Neural cell (in vitro differentiated cells): ENCODE results near the gene RAB1B. TPM values are rescaled to one million over a fixed set of nuclear protein-coding genes. Genes with fewer than 3 reads are reported as not detected.
A peak's percentile ranks its signal among the peaks of the same experiment; 100 is the strongest.

Source experiments
- H2AFZ ChIP-seq: fragments of 200-600, 300-800 bp; sonication (generic), shearing (Covaris generic); 2 replicates; pipeline ENCODE4 v1.6.0; 2014; ENCODE audit warnings: low read depth, mild to moderate bottlenecking, antibody characterized with exemption, low read length, moderate library complexity
- H3F3A ChIP-seq: fragments of 200-600 bp; shearing (Covaris generic); 2 replicates; pipeline ENCODE4 v1.6.1; 2016; ENCODE audit warnings: mild to moderate bottlenecking, moderate library complexity, mixed read lengths, antibody characterized with exemption, low read length; ENCODE audit not compliant: insufficient read depth, poor library complexity, severe bottlenecking
- H3K27ac ChIP-seq: fragments of 200-600, 300-800 bp; sonication (generic), shearing (Covaris generic); 2 replicates; pipeline ENCODE4 v1.5.1; 2014; ENCODE audit warnings: mild to moderate bottlenecking, low read length, moderate library complexity
- H3K27me3 ChIP-seq: fragments of 300-800, 200-600 bp; sonication (generic), shearing (Covaris generic); 2 replicates; pipeline ENCODE4 v1.6.0; 2014; ENCODE audit warnings: mild to moderate bottlenecking, low read depth, low read length, moderate library complexity; ENCODE audit not compliant: insufficient read depth
- H3K36me3 ChIP-seq: fragments of 300-800, 200-600 bp; sonication (generic), shearing (Covaris generic); 2 replicates; pipeline ENCODE4 v1.5.1; 2014; ENCODE audit warnings: mild to moderate bottlenecking, antibody characterized with exemption, low read length, moderate library complexity; ENCODE audit not compliant: insufficient read depth
- H3K4me2 ChIP-seq: fragments of 300-800, 200-600 bp; sonication (generic), shearing (Covaris generic); 2 replicates; pipeline ENCODE4 v1.6.0; 2014; ENCODE audit warnings: mild to moderate bottlenecking, low read length
- H3K4me3 ChIP-seq: fragments of 300-800, 200-600 bp; sonication (generic), shearing (Covaris generic); 2 replicates; pipeline ENCODE4 v1.5.1; 2014; ENCODE audit warnings: mild to moderate bottlenecking, low read length, moderate library complexity
- H3K79me2 ChIP-seq: fragments of 200-600 bp; shearing (Covaris generic); replicated peaks from 2 replicates; pipeline ENCODE4 v1.6.0; 2014; ENCODE audit warnings: mild to moderate bottlenecking, low read length, moderate library complexity; ENCODE audit not compliant: insufficient read depth
- H3K9ac ChIP-seq: fragments of 300-800, 200-600 bp; sonication (generic), shearing (Covaris generic); 2 replicates; pipeline ENCODE4 v1.6.1; 2016; ENCODE audit warnings: mild to moderate bottlenecking, low read length, mixed read lengths
- H3K9me2 ChIP-seq: fragments of 200-600 bp; shearing (Covaris generic); 2 replicates; pipeline ENCODE4 v1.6.1; 2016; ENCODE audit warnings: mild to moderate bottlenecking, low read length, mixed read lengths; ENCODE audit not compliant: insufficient read depth
- H3K9me3 ChIP-seq: fragments of 200-600, 300-800 bp; sonication (generic), shearing (Covaris generic); 2 replicates; pipeline ENCODE4 v1.6.1; 2016; ENCODE audit warnings: mild to moderate bottlenecking, mixed run types, low read length, moderate library complexity, mixed read lengths
- H4K20me1 ChIP-seq: fragments of 200-600 bp; shearing (Covaris generic); 2 replicates; pipeline ENCODE4 v1.6.1; 2016; ENCODE audit warnings: mild to moderate bottlenecking, mixed run types; ENCODE audit not compliant: insufficient read depth
- EP300 ChIP-seq: fragments of 450-650 bp; conservative IDR thresholded peaks from 2 replicates; pipeline ENCODE4 v1.6.1; 2014; ENCODE audit warnings: antibody characterized with exemption, mild to moderate bottlenecking, moderate library complexity; ENCODE audit not compliant: poor library complexity, severe bottlenecking
- EZH2 ChIP-seq: fragments of 200-600, 300-800 bp; shearing (Covaris generic), sonication (generic); IDR thresholded peaks from 2 replicates; pipeline ENCODE4 v1.6.1; 2014; ENCODE audit warnings: antibody characterized with exemption, low read length, borderline replicate concordance, mild to moderate bottlenecking; ENCODE audit not compliant: insufficient read depth, poor library complexity, severe bottlenecking
- MXI1 ChIP-seq: fragments of 450-650 bp; conservative IDR thresholded peaks from 2 replicates; pipeline ENCODE4 v1.6.1; 2014; ENCODE audit warnings: antibody characterized with exemption, mild to moderate bottlenecking; ENCODE audit not compliant: poor library complexity, severe bottlenecking
- POLR2AphosphoS5 ChIP-seq: IDR thresholded peaks from 2 replicates; pipeline ENCODE4 v1.6.1; 2012
- RAD21 ChIP-seq: fragments of 450-650 bp; conservative IDR thresholded peaks from 2 replicates; pipeline ENCODE4 v1.6.1; 2014; ENCODE audit warnings: antibody characterized with exemption, mild to moderate bottlenecking, moderate library complexity
- SMC3 ChIP-seq: fragments of 450-650 bp; conservative IDR thresholded peaks from 2 replicates; pipeline ENCODE4 v1.6.1; 2014; ENCODE audit warnings: antibody characterized with exemption, mild to moderate bottlenecking, moderate library complexity; ENCODE audit not compliant: poor library complexity
- TAF1 ChIP-seq: IDR thresholded peaks from 2 replicates; pipeline ENCODE4 v1.6.1; 2012; ENCODE audit warnings: low read depth
- polyA plus RNA-seq: library from polyadenylated mRNA; depleted of rRNA; stranded (reverse); fragments of >200 nt; gene quantifications from 2 replicates; pipeline ENCODE4 v1.2.3, GENCODE V29; 2014
- TF ChIP-seq, protein P1 (sequence below): IDR thresholded peaks from 2 replicates; pipeline ENCODE4 v1.6.1; 2012; ENCODE audit warnings: borderline replicate concordance
- TF ChIP-seq, protein P2 (sequence below): fragments of 450-650 bp; IDR thresholded peaks from 2 replicates; pipeline ENCODE4 v1.5.1; 2014; ENCODE audit warnings: antibody characterized with exemption, mild to moderate bottlenecking, moderate library complexity; ENCODE audit not compliant: poor library complexity, severe bottlenecking

The RAB1B gene
- polyA plus RNA-seq, 1 donor from 2014 or later, result 27.2 TPM

GRCh38 chr11:66264383-66264782 is 4.1 kb upstream of the RAB1B start:
- Histone ChIP-seq H3K4me2 (no peak overlapping the region), H4K20me1 (peaks cover 4% of the 10 kb centered on the region), H3K27ac (no peak overlapping the region), H3K9me3 (no peaks in the 10 kb centered on the region), H3K4me3 (no peak overlapping the region), H2AFZ (no peak overlapping the region), H3F3A (no peaks in the 10 kb centered on the region), H3K79me2 (peaks cover 15% of the 10 kb centered on the region), H3K36me3 (peaks cover 8% of the 10 kb centered on the region), H3K27me3 (no peaks in the 10 kb centered on the region), H3K9ac (no peak overlapping the region), H3K9me2 (no peaks in the 10 kb centered on the region)
- TF ChIP-seq EZH2, result no peak
- TF ChIP-seq, protein P1, sequence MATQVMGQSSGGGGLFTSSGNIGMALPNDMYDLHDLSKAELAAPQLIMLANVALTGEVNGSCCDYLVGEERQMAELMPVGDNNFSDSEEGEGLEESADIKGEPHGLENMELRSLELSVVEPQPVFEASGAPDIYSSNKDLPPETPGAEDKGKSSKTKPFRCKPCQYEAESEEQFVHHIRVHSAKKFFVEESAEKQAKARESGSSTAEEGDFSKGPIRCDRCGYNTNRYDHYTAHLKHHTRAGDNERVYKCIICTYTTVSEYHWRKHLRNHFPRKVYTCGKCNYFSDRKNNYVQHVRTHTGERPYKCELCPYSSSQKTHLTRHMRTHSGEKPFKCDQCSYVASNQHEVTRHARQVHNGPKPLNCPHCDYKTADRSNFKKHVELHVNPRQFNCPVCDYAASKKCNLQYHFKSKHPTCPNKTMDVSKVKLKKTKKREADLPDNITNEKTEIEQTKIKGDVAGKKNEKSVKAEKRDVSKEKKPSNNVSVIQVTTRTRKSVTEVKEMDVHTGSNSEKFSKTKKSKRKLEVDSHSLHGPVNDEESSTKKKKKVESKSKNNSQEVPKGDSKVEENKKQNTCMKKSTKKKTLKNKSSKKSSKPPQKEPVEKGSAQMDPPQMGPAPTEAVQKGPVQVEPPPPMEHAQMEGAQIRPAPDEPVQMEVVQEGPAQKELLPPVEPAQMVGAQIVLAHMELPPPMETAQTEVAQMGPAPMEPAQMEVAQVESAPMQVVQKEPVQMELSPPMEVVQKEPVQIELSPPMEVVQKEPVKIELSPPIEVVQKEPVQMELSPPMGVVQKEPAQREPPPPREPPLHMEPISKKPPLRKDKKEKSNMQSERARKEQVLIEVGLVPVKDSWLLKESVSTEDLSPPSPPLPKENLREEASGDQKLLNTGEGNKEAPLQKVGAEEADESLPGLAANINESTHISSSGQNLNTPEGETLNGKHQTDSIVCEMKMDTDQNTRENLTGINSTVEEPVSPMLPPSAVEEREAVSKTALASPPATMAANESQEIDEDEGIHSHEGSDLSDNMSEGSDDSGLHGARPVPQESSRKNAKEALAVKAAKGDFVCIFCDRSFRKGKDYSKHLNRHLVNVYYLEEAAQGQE, result no peak
- TF ChIP-seq, protein P2, sequence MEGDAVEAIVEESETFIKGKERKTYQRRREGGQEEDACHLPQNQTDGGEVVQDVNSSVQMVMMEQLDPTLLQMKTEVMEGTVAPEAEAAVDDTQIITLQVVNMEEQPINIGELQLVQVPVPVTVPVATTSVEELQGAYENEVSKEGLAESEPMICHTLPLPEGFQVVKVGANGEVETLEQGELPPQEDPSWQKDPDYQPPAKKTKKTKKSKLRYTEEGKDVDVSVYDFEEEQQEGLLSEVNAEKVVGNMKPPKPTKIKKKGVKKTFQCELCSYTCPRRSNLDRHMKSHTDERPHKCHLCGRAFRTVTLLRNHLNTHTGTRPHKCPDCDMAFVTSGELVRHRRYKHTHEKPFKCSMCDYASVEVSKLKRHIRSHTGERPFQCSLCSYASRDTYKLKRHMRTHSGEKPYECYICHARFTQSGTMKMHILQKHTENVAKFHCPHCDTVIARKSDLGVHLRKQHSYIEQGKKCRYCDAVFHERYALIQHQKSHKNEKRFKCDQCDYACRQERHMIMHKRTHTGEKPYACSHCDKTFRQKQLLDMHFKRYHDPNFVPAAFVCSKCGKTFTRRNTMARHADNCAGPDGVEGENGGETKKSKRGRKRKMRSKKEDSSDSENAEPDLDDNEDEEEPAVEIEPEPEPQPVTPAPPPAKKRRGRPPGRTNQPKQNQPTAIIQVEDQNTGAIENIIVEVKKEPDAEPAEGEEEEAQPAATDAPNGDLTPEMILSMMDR, result no peak
- TF ChIP-seq RAD21, result no peak
- no peak for TF ChIP-seq MXI1
- no peak for TF ChIP-seq SMC3
- no peak for TF ChIP-seq TAF1
- no peak for TF ChIP-seq EP300
- TF ChIP-seq POLR2AphosphoS5, result no peak

DNA sequence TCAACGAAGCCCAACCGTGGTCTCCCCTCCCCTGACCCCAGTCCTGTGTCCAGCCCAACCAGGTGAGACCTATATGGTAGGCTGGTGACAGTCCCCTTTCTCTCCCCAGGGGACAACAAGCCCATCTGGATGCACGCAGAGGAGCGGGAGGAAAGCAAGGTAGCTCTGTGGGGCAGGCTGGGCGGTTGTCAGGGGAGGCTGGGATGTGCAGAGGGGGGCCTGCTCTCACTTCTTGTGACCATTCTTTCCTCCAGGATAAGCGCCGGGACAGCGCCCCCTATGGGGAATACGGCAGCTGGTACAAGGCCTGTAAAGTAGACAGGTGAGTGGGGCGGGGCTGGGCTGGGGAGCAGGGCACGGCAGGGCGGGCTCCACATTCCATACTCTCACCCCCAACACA is 3.5 kb upstream of the RAB1B start:
- H3K27me3 ChIP-seq, result no peaks in the 10 kb centered on the region
- H4K20me1 ChIP-seq, result peaks cover 1% of the 10 kb centered on the region
- no peaks in the 10 kb centered on the region for H3F3A ChIP-seq
- H2AFZ ChIP-seq, result no peak overlapping the region
- no peak overlapping the region for H3K27ac ChIP-seq
- TF ChIP-seq, protein P2, result peak; percentile 39
- TF ChIP-seq, protein P1, result no peak
- peaks cover 14% of the 10 kb centered on the region for H3K79me2 ChIP-seq
- H3K9me3 ChIP-seq, result no peaks in the 10 kb centered on the region
- no peak overlapping the region for H3K4me2 ChIP-seq
- H3K36me3 ChIP-seq, result peaks cover 3% of the 10 kb centered on the region
- H3K4me3 ChIP-seq, result no peak overlapping the region
- no peak overlapping the region for H3K9ac ChIP-seq
- no peaks in the 10 kb centered on the region for H3K9me2 ChIP-seq
